GM18867 (cell line): ENCODE data around the gene APOL2.
"Not testable (repeated sequence)": the region's sequence is repeated elsewhere in the genome, so short reads cannot be mapped to it uniquely, and the experiment has no call there.

ENCODE experiments used
- ATAC-seq: cut with Tn5 transposase; IDR thresholded peaks from one replicate; pipeline ENCODE4 v1.9.1; 2021; ENCODE audit warnings: mild to moderate bottlenecking, moderate library complexity; ENCODE audit not compliant: unreplicated experiment

Gene APOL2

DNA sequence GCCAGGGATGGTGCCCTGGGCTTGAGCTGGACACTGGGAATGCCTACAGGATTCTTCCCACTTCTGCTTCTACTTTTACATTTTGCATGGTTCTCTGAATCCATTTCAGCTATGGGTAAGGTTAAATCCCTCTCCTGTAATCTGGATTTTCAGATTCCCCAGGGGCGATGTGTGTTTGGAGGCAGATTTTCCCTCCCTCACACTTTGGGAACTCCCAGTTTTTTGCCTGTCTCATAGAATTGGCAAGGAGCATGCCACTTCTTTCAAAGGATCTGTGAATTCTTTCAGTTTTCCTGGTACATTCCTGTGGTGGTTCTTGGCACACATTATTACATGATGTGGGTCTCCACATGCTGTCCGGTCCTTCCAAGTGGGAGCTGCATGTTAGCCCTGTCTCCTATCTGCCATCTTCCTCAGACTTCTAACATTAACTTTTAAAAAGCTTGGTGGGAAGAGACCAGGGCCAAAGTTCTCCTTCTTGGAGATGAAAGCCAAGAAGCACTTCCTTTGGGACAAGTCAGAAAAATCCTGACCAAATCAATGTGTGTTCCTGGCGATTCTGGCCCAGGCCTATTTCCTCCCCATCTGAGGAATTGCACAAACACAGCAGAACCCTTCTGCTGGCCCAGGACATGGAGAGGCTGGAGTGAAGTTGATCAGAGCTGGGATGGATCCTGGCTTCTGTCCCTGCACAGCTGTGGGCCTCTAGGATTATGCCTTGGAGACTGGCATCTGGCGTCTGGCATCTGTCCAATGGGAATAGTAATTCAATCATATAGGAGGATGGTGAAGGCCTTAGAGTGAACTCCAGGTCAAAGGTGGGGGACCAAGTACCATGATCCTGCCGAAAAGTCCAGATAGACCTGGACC lies 5.4 kb upstream of the APOL2 start:
- ATAC-seq: no peak

GRCh38 chr22:36243986-36244385 lies 4.7 kb upstream of the APOL2 start:
- ATAC-seq: no peak

DNA sequence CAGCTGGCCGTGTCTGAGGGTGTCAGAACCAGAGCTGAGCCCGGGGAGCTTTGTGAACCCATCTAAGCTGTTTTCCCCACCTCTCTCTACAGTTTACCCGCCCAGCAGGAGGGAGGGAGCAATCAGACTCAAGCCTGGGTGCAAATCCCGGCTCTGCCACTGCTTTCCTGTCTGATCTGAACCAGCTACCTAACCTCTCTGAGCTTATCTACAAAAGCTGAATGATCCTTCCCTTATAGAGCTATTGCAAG lies 252 bp downstream of the APOL2 start:
- peak; percentile 8 for ATAC-seq

- peak; percentile 7 for ATAC-seq
These were observed 766 bp downstream of the APOL2 start for GRCh38 chr22:36238373-36239149.

- no peak for ATAC-seq
These were observed 1.6 kb downstream of the APOL2 start for GRCh38 chr22:36237462-36238372.

- no peak for ATAC-seq
These were observed 2.7 kb downstream of the APOL2 start for GRCh38 chr22:36236388-36237319.

DNA sequence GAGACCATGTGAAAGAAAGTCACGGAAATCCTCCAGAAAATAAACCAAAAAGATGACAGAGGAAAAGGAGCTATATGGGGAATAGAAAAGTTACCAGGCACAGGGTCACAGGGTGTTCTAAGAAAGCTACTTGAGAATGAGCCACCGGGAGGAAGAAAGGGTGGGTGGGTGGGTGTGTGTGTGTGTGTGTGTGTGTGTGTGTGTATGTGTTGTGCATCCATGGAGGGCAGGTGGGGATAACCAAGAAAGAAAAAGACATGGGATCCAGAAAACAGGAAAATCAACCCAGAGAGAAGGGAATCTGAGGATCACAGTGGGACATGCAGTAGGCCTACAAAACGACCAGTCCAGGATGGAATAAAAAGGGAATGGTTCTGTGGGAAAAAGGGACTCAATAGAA lies 3.7 kb downstream of the APOL2 start:
- no peak for ATAC-seq

- no peak for ATAC-seq
These were observed 4.4 kb downstream of the APOL2 start for GRCh38 chr22:36234919-36235318.

GRCh38 chr22:36234213-36234612 lies 5.1 kb downstream of the APOL2 start:
- ATAC-seq: no peak

DNA sequence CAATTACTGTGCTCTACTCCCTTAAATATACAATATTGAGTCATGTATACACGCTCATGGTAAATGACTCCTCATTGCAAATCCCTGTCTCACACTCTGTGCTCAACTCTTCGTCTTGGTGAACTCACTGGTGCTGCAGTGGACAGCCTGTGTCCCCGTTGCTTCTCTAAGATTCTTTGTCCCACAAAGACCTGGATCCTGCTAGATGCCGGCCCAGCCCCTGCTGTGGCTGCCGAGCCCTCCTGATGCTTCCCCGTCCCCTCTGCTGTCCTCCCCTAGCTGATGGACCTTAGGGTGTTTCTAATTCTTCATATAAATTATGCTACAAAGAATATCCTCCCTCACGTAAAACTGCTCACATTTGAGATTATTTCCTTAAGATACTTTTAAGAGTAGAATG lies 5.5 kb downstream of the APOL2 start:
- ATAC-seq: no peak

- ATAC-seq: no peak
These were observed 6.5 kb downstream of the APOL2 start for GRCh38 chr22:36232715-36233401.

- ATAC-seq: not testable (repeated sequence)
These were observed 8.3 kb downstream of the APOL2 start for GRCh38 chr22:36231051-36231450.

- not testable (repeated sequence) for ATAC-seq
These were observed 9.7 kb downstream of the APOL2 start for GRCh38 chr22:36229649-36230048.

GRCh38 chr22:36228944-36229343 lies 10.4 kb downstream of the APOL2 start:
- no peak for ATAC-seq

DNA sequence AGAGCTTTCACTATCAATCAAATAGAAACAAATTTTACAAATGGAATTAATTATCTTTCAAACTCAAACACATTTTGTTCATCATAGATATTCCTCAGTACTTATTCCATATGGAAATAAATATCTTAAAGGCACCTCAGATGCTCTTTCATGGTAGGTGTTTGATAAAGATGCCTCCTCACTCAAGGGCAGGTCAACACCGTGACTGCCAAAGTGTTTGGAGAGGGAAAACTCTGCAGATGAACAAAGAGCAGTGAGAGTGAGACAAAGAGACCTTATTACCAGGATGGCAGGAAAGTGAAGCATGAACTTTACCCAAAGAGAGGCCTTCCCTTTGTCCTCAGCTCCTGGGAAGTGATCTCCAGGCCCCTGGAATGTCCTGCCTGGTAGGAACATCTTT lies 11.0 kb downstream of the APOL2 start:
- not testable (repeated sequence) for ATAC-seq

- ATAC-seq: no peak
These were observed 11.5 kb downstream of the APOL2 start for GRCh38 chr22:36227806-36228205.

DNA sequence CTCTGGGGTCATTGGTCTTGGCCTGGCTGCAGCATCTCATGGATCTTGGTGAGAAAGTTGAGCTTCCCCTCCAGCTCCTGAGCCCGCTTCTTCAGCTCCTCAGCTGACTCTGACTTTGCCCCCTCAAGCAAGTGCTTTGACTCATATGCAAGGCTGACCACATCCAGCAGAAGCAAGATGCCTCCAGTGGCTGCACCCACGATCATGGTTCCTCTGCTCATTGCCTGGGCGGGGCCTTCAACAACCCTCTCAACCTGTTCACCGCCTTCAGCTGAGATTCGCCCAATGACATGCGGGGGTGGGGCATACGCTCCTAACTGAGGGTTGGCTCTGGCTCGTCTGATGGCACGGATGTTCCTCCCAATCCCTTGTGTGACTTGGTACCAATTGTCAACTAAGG lies 11.9 kb downstream of the APOL2 start:
- ATAC-seq: no peak

DNA sequence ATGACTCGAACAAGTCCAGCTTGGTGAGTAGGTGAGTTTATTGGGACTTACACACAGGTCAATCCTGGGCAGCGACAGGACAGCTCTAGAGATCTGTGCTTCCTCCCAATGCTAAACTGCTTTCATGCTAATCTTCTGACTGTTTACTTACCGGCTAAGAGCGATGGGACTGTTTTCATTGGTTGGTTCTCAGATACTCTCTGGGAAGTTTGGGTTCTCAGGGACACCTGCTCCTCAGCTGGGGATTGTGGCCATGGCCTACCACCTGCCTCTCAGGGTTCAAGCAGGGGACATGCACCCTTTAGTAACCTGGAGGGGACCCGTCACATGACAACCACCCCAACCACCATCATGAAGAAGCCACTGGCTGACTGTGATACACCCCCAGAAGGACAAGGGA lies 13.1 kb downstream of the APOL2 start:
- ATAC-seq: no peak

DNA sequence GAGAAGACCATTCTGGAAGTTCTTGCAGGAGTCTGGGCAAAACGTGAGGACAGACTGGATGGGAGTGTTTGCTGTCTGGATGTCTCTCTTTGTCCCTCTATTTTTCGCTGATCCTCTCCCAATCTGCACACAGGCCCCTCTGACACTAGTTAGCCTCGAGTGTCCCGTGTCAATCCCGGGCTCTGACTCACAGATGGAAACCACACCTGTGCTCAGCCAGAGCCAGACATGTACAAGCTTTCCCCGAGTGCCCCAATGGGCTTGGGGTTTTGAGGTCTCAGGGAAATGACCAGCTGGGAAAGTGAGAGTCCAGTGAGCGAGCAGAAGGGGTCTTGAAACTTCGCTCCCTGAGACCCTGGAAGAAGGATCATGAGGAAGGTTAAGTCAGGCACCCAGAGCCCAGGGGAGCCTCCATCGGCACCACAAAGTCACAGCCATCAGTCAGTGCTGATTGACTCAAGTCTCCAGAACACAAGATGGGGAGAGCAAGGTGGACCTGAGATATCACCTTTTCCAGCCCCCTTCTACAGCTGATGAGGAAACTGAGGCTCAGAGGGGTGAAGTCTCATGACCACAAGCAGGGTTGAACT lies 13.9 kb downstream of the APOL2 start:
- no peak for ATAC-seq
